Trophoblast cell (in vitro differentiated cells and primary cell): ENCODE measurements around the gene XRN2.
"Not testable (repeated sequence)": the region's sequence is repeated elsewhere in the genome, so short reads cannot be mapped to it uniquely, and the experiment has no call there.

Source experiments
- DNase-seq, 2 donors: peaks; one replicate each; pipeline ENCODE4 v3.0.0-alpha.2; 2016
- H2AFZ ChIP-seq: 2 replicates; pipeline ENCODE4 v1.6.1; 2013; ENCODE audit warnings: low read length, moderate library complexity, mild to moderate bottlenecking; ENCODE audit not compliant: insufficient read depth, poor library complexity
- H2AK5ac ChIP-seq: 2 replicates; pipeline ENCODE4 v1.6.1; 2013; ENCODE audit warnings: mild to moderate bottlenecking, low read length
- H2BK120ac ChIP-seq: 2 replicates; pipeline ENCODE4 v1.6.1; 2013; ENCODE audit warnings: low read length, mild to moderate bottlenecking, moderate library complexity; ENCODE audit not compliant: insufficient read depth, poor library complexity
- H2BK12ac ChIP-seq: 2 replicates; pipeline ENCODE4 v1.6.1; 2013; ENCODE audit warnings: mild to moderate bottlenecking, low read length, moderate library complexity
- H2BK5ac ChIP-seq: 2 replicates; pipeline ENCODE4 v1.6.1; 2013; ENCODE audit warnings: low read length, low read depth, moderate library complexity, mild to moderate bottlenecking; ENCODE audit not compliant: poor library complexity
- H3K14ac ChIP-seq: 2 replicates; pipeline ENCODE4 v1.6.1; 2013; ENCODE audit warnings: mild to moderate bottlenecking, low read length
- H3K18ac ChIP-seq: 2 replicates; pipeline ENCODE4 v1.6.1; 2013; ENCODE audit warnings: mild to moderate bottlenecking, low read length
- H3K23ac ChIP-seq: 2 replicates; pipeline ENCODE4 v1.6.1; 2013; ENCODE audit warnings: low read length
- H3K27ac ChIP-seq: 2 replicates; pipeline ENCODE4 v1.5.1; 2013; ENCODE audit warnings: low read depth, mild to moderate bottlenecking, inconsistent platforms, low read length, moderate library complexity
- H3K27me3 ChIP-seq: 2 replicates; pipeline ENCODE4 v1.6.1; 2013; ENCODE audit warnings: inconsistent platforms, mild to moderate bottlenecking, low read length, moderate library complexity; ENCODE audit not compliant: insufficient read depth
- H3K36me3 ChIP-seq, 2 experiments: 1 replicate in 1 of 2; 2 replicates in 1 of 2; pipeline ENCODE4 v1.6.1; 2013; ENCODE audit warnings: low read length in 2 of 2, mild to moderate bottlenecking in 2 of 2, moderate library complexity in 1 of 2; ENCODE audit not compliant: insufficient read depth in 2 of 2, control insufficient read depth in 1 of 2
- H3K4ac ChIP-seq: 2 replicates; pipeline ENCODE4 v1.6.1; 2013; ENCODE audit warnings: low read depth, mild to moderate bottlenecking, low read length, moderate library complexity
- H3K4me1 ChIP-seq, 2 experiments: 1 replicate in 1 of 2; 2 replicates in 1 of 2; pipeline ENCODE4 v1.6.1; 2013; ENCODE audit warnings: low read length in 2 of 2, mild to moderate bottlenecking in 2 of 2, moderate library complexity in 1 of 2; ENCODE audit not compliant: insufficient read depth in 2 of 2, control insufficient read depth in 1 of 2
- H3K4me2 ChIP-seq: 2 replicates; pipeline ENCODE4 v1.6.1; 2013; ENCODE audit warnings: inconsistent platforms, mild to moderate bottlenecking, low read length, moderate library complexity
- H3K4me3 ChIP-seq: 2 replicates; pipeline ENCODE4 v1.5.1; 2013; ENCODE audit warnings: mild to moderate bottlenecking, low read depth, low read length, inconsistent platforms
- H3K79me1 ChIP-seq: one replicate; pipeline ENCODE4 v1.6.1; 2013; ENCODE audit warnings: low read length
- H3K79me2 ChIP-seq: 2 replicates; pipeline ENCODE4 v1.6.1; 2013; ENCODE audit warnings: low read length, mild to moderate bottlenecking; ENCODE audit not compliant: control insufficient read depth, insufficient read depth, poor library complexity
- H3K9ac ChIP-seq: 2 replicates; pipeline ENCODE4 v1.6.1; 2013; ENCODE audit warnings: mild to moderate bottlenecking, low read length
- H3K9me3 ChIP-seq: 2 replicates; pipeline ENCODE4 v1.6.1; 2013; ENCODE audit warnings: low read depth, mild to moderate bottlenecking, control low read depth, inconsistent platforms, low read length; ENCODE audit not compliant: insufficient read depth
- H4K12ac ChIP-seq: 2 replicates; pipeline ENCODE4 v1.6.1; 2013; ENCODE audit warnings: low read depth, mild to moderate bottlenecking, low read length, moderate library complexity
- H4K8ac ChIP-seq: 2 replicates; pipeline ENCODE4 v1.6.1; 2013; ENCODE audit warnings: low read depth, mild to moderate bottlenecking, low read length, moderate library complexity
- H4K91ac ChIP-seq: one replicate; pipeline ENCODE4 v1.6.1; 2013; ENCODE audit warnings: low read depth, mild to moderate bottlenecking, low read length, moderate library complexity
- WGBS: extraction: QIAGEN DNeasy Blood & Tissue Kit; methylation state at CpG from one replicate; pipeline ENCODE4 v1.1.7; 2013; ENCODE audit warnings: missing lambda C conversion rate; ENCODE audit not compliant: insufficient read length, insufficient coverage; ENCODE audit errors: extremely low coverage; 5-methylcytosine and 5-hydroxymethylcytosine counted together

XRN2 gene

GRCh38 chr20:21398109-21399004 lies 95.2 kb downstream of the XRN2 start:
- Histone ChIP-seq H3K4me2 (no peak overlapping the region), H2AFZ (no peak overlapping the region), H2BK5ac (no peak overlapping the region), H3K4me1 (peaks cover 8 to 16% of the 10 kb centered on the region in 2 experiments), H4K8ac (no peak overlapping the region), H3K79me1 (no peaks in the 10 kb centered on the region), H2BK12ac (no peak overlapping the region), H4K91ac (no peak overlapping the region), H4K12ac (no peak overlapping the region), H2BK120ac (no peak overlapping the region), H3K9ac (no peak overlapping the region), H2AK5ac (no peak overlapping the region), H3K27ac (no peak overlapping the region), H3K4ac (no peak overlapping the region), H3K18ac (no peak overlapping the region), H3K4me3 (no peak overlapping the region), H3K23ac (no peak overlapping the region), H3K27me3 (peaks cover 30% of the 10 kb centered on the region), H3K79me2 (no peaks in the 10 kb centered on the region), H3K9me3 (peaks cover 8% of the 10 kb centered on the region), H3K36me3 (no peaks in the 10 kb centered on the region), H3K14ac (no peak overlapping the region)
- WGBS: no CpG with 5 or more reads among the region's 10 CpGs
- DNase-seq: no peak

- no peak overlapping the region for H2AK5ac ChIP-seq
- H3K79me2 ChIP-seq: no peaks in the 10 kb centered on the region
- H3K18ac ChIP-seq: no peak overlapping the region
- H3K4me1 ChIP-seq: peaks cover 8 to 16% of the 10 kb centered on the region in 2 experiments
- no peak overlapping the region for H4K8ac ChIP-seq
- H3K4me3 ChIP-seq: no peak overlapping the region
- H3K23ac ChIP-seq: no peak overlapping the region
- H2BK5ac ChIP-seq: no peak overlapping the region
- DNase-seq: no peak
- no peak overlapping the region for H3K4ac ChIP-seq
- peaks cover 29% of the 10 kb centered on the region for H3K27me3 ChIP-seq
- no peak overlapping the region for H2BK12ac ChIP-seq
- no peak overlapping the region for H3K9ac ChIP-seq
- no peak overlapping the region for H4K91ac ChIP-seq
- no peaks in the 10 kb centered on the region for H3K36me3 ChIP-seq
- H3K79me1 ChIP-seq: no peaks in the 10 kb centered on the region
- H3K14ac ChIP-seq: no peak overlapping the region
- no CpG with 5 or more reads among the region's 5 CpGs for WGBS
- H3K27ac ChIP-seq: no peak overlapping the region
- no peak overlapping the region for H2BK120ac ChIP-seq
- H4K12ac ChIP-seq: no peak overlapping the region
- H3K4me2 ChIP-seq: no peak overlapping the region
- H3K9me3 ChIP-seq: peaks cover 8% of the 10 kb centered on the region
- H2AFZ ChIP-seq: no peak overlapping the region
These were observed 95.9 kb downstream of the XRN2 start for GRCh38 chr20:21399005-21399475.

- Histone ChIP-seq H3K18ac (no peak overlapping the region), H2BK5ac (no peak overlapping the region), H4K8ac (no peak overlapping the region), H3K4me2 (no peak overlapping the region), H2BK120ac (no peak overlapping the region), H3K79me1 (no peaks in the 10 kb centered on the region), H3K23ac (no peak overlapping the region), H4K91ac (no peak overlapping the region), H2BK12ac (no peak overlapping the region), H3K4ac (no peak overlapping the region), H3K4me3 (no peak overlapping the region), H4K12ac (no peak overlapping the region), H3K79me2 (no peaks in the 10 kb centered on the region), H3K9me3 (no peaks in the 10 kb centered on the region), H3K14ac (no peak overlapping the region), H3K4me1 (no peaks in the 10 kb centered on the region), H3K27me3 (no peaks in the 10 kb centered on the region), H2AK5ac (no peak overlapping the region), H3K36me3 (no peaks in the 10 kb centered on the region), H3K9ac (no peak overlapping the region), H2AFZ (no peak overlapping the region), H3K27ac (no peak overlapping the region)
- no peak for DNase-seq
These were observed 108.6 kb downstream of the XRN2 start for GRCh38 chr20:21411725-21412124.

GRCh38 chr20:21413996-21414395 lies 110.9 kb downstream of the XRN2 start:
- not testable (repeated sequence) for DNase-seq, H3K9me3 ChIP-seq, H4K12ac ChIP-seq, H2BK12ac ChIP-seq, H3K27me3 ChIP-seq, H2BK120ac ChIP-seq, H3K23ac ChIP-seq, H4K91ac ChIP-seq, H4K8ac ChIP-seq, H3K4me1 ChIP-seq, H3K4ac ChIP-seq, H3K27ac ChIP-seq, H2BK5ac ChIP-seq, H2AK5ac ChIP-seq, H3K79me1 ChIP-seq, H3K36me3 ChIP-seq, H3K14ac ChIP-seq, H3K9ac ChIP-seq, H2AFZ ChIP-seq, H3K18ac ChIP-seq, H3K4me3 ChIP-seq, H3K79me2 ChIP-seq, H3K4me2 ChIP-seq
- WGBS: no CpG with 5 or more reads among the region's 3 CpGs
